ENCODE data around the gene ANKLE1.
A peak's percentile ranks its signal among the peaks of the same experiment; 100 is the strongest.

The ANKLE1 gene

DNA sequence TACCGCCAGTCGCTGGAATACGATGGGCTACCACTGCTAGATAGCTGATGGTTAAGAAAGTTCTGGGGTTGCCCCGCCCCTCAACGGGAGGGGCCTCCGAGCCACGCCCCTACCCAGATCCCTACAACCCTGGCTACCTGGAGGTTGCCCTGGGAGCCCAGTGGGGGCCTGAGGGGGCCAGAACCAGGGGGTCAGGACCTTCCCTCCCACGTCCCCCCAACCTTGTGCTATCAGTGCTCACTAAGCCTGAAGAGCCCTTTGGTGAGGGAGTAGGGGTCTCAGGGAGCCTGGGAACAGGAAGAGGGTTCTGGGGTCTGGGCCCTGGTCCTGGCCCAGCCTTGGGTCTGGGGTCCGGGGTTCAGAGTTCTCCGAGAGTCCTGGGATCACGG, 46.8 kb upstream of the ANKLE1 start (continued):
- TF ChIP-seq ZNF132 (tag by site-specific recombination; IDR thresholded peaks at IDR 0.05; ENCODE audit: borderline replicate concordance) (no peak), ZEB2 (tag by site-specific recombination; IDR thresholded peaks at IDR 0.05) (peak; percentile 44; the same call in 1 of the 2 replicates), ZNF133 (tag by site-specific recombination; IDR thresholded peaks at IDR 0.05) (no peak), ZNF76 (tag by site-specific recombination; IDR thresholded peaks at IDR 0.05; ENCODE audit: borderline replicate concordance, low read depth) (peak; percentile 70), ZNF707 (tag by site-specific recombination; IDR thresholded peaks at IDR 0.05) (no peak), SP2 (tag by site-specific recombination; IDR thresholded peaks at IDR 0.05) (peak; percentile 56), ZNF791 (tag by site-specific recombination; IDR thresholded peaks at IDR 0.05) (no peak), ZNF404 (tag by site-specific recombination; IDR thresholded peaks at IDR 0.05) (no peak), ZBTB48 (tag by site-specific recombination; IDR thresholded peaks at IDR 0.05) (peak; percentile 92), GLIS1 (tag by site-specific recombination; IDR thresholded peaks at IDR 0.05) (peak; percentile 87), ZBTB7A (tag by site-specific recombination; IDR thresholded peaks at IDR 0.05; ENCODE audit: low read depth) (0 out of 2 replicates have a peak, but pooled peaks have one; percentile 9), ZNF341 (tag by site-specific recombination; IDR thresholded peaks at IDR 0.05; ENCODE audit: low read depth) (no peak), ZNF335 (tag by site-specific recombination; conservative IDR thresholded peaks at IDR 0.05) (peak; percentile 78), MZF1 (tag by site-specific recombination; IDR thresholded peaks at IDR 0.05; ENCODE audit: borderline replicate concordance) (no peak), ZNF366 (tag by site-specific recombination; conservative IDR thresholded peaks at IDR 0.05) (no peak), ZIC2 (tag by site-specific recombination; IDR thresholded peaks at IDR 0.05) (peak; percentile 59), BCL11B (tag by site-specific recombination; IDR thresholded peaks at IDR 0.05; ENCODE audit: low read depth) (no peak), ZNF23 (tag by site-specific recombination; IDR thresholded peaks at IDR 0.05; ENCODE audit: borderline replicate concordance) (no peak), ZBTB8A (tag by site-specific recombination; IDR thresholded peaks at IDR 0.05) (no peak), KLF16 (tag by site-specific recombination; IDR thresholded peaks at IDR 0.05) (peak; percentile 42; the same call in 1 of the 2 replicates), ZNF311 (tag by site-specific recombination; IDR thresholded peaks at IDR 0.05; ENCODE audit: borderline replicate concordance) (no peak), ZNF530 (tag by site-specific recombination; IDR thresholded peaks at IDR 0.05; ENCODE audit: low read depth) (no peak), ZNF830 (tag by site-specific recombination; IDR thresholded peaks at IDR 0.05; ENCODE audit: low read depth) (no peak), ZNF777 (tag by site-specific recombination; IDR thresholded peaks at IDR 0.05; ENCODE audit: borderline replicate concordance) (no peak), ZNF423 (tag by site-specific recombination; IDR thresholded peaks at IDR 0.05) (no peak), YY1 (tag by site-specific recombination; IDR thresholded peaks at IDR 0.05) (no peak), GLIS2 (tag by site-specific recombination; IDR thresholded peaks at IDR 0.05) (peak; percentile 89), ZSCAN16 (tag by site-specific recombination; IDR thresholded peaks at IDR 0.05) (no peak)
- TF ChIP-seq, protein P1, sequence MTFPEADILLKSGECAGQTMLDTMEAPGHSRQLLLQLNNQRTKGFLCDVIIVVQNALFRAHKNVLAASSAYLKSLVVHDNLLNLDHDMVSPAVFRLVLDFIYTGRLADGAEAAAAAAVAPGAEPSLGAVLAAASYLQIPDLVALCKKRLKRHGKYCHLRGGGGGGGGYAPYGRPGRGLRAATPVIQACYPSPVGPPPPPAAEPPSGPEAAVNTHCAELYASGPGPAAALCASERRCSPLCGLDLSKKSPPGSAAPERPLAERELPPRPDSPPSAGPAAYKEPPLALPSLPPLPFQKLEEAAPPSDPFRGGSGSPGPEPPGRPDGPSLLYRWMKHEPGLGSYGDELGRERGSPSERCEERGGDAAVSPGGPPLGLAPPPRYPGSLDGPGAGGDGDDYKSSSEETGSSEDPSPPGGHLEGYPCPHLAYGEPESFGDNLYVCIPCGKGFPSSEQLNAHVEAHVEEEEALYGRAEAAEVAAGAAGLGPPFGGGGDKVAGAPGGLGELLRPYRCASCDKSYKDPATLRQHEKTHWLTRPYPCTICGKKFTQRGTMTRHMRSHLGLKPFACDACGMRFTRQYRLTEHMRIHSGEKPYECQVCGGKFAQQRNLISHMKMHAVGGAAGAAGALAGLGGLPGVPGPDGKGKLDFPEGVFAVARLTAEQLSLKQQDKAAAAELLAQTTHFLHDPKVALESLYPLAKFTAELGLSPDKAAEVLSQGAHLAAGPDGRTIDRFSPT (tag by site-specific recombination; IDR thresholded peaks at IDR 0.05): no peak
- TF ChIP-seq, protein P2, sequence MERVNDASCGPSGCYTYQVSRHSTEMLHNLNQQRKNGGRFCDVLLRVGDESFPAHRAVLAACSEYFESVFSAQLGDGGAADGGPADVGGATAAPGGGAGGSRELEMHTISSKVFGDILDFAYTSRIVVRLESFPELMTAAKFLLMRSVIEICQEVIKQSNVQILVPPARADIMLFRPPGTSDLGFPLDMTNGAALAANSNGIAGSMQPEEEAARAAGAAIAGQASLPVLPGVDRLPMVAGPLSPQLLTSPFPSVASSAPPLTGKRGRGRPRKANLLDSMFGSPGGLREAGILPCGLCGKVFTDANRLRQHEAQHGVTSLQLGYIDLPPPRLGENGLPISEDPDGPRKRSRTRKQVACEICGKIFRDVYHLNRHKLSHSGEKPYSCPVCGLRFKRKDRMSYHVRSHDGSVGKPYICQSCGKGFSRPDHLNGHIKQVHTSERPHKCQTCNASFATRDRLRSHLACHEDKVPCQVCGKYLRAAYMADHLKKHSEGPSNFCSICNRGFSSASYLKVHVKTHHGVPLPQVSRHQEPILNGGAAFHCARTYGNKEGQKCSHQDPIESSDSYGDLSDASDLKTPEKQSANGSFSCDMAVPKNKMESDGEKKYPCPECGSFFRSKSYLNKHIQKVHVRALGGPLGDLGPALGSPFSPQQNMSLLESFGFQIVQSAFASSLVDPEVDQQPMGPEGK (tag by site-specific recombination; IDR thresholded peaks at IDR 0.05): peak; percentile 97
- TF ChIP-seq, protein P3, sequence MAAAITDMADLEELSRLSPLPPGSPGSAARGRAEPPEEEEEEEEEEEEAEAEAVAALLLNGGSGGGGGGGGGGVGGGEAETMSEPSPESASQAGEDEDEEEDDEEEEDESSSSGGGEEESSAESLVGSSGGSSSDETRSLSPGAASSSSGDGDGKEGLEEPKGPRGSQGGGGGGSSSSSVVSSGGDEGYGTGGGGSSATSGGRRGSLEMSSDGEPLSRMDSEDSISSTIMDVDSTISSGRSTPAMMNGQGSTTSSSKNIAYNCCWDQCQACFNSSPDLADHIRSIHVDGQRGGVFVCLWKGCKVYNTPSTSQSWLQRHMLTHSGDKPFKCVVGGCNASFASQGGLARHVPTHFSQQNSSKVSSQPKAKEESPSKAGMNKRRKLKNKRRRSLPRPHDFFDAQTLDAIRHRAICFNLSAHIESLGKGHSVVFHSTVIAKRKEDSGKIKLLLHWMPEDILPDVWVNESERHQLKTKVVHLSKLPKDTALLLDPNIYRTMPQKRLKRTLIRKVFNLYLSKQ (tag by site-specific recombination; IDR thresholded peaks at IDR 0.05; ENCODE audit: borderline replicate concordance): no peak
- TF ChIP-seq, protein P4, sequence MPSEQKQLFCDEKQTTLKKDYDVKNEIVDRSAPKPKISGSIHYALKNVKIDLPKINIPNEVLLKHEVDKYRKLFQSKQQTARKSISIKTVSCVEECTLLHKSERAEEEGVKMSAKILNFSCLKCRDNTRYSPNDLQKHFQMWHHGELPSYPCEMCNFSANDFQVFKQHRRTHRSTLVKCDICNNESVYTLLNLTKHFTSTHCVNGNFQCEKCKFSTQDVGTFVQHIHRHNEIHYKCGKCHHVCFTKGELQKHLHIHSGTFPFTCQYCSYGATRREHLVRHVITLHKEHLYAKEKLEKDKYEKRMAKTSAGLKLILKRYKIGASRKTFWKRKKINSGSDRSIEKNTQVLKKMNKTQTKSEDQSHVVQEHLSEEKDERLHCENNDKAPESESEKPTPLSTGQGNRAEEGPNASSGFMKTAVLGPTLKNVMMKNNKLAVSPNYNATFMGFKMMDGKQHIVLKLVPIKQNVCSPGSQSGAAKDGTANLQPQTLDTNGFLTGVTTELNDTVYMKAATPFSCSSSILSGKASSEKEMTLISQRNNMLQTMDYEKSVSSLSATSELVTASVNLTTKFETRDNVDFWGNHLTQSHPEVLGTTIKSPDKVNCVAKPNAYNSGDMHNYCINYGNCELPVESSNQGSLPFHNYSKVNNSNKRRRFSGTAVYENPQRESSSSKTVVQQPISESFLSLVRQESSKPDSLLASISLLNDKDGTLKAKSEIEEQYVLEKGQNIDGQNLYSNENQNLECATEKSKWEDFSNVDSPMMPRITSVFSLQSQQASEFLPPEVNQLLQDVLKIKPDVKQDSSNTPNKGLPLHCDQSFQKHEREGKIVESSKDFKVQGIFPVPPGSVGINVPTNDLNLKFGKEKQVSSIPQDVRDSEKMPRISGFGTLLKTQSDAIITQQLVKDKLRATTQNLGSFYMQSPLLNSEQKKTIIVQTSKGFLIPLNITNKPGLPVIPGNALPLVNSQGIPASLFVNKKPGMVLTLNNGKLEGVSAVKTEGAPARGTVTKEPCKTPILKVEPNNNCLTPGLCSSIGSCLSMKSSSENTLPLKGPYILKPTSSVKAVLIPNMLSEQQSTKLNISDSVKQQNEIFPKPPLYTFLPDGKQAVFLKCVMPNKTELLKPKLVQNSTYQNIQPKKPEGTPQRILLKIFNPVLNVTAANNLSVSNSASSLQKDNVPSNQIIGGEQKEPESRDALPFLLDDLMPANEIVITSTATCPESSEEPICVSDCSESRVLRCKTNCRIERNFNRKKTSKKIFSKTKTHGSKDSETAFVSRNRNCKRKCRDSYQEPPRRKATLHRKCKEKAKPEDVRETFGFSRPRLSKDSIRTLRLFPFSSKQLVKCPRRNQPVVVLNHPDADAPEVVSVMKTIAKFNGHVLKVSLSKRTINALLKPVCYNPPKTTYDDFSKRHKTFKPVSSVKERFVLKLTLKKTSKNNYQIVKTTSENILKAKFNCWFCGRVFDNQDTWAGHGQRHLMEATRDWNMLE (tag by site-specific recombination; conservative IDR thresholded peaks at IDR 0.05; ENCODE audit: low read depth): no peak

All from HEK293 (cell line).